ENCODE results near the gene AIP. TPM values are rescaled to one million over a fixed set of nuclear protein-coding genes. Genes with fewer than 3 reads are reported as not detected.
"Not testable (repeated sequence)": the region's sequence is repeated elsewhere in the genome, so short reads cannot be mapped to it uniquely, and the experiment has no call there.

AIP gene
- total and polyA plus RNA-seq, 7 donors, result 25.3 to 71.5 (median 42.7) TPM

GRCh38 chr11:67484847-67485311, 2.1 kb downstream of the AIP start:
- Histone ChIP-seq H3K4me1 (peaks cover 11% of the 10 kb centered on the region), H3K27ac (no peak overlapping the region), H3K9me3 (no peaks in the 10 kb centered on the region), H3K4me3 (no peak overlapping the region), H3K36me3 (ENCODE audit: insufficient read depth in 1 of 2, low read depth in 1 of 2) (peaks cover 0 to 32% of the 10 kb centered on the region in 2 donors), H3K27me3 (ENCODE audit: insufficient read depth in 3 of 3, low read length in 2 of 3) (no peaks in the 10 kb centered on the region)
- DNase-seq (no peak), ATAC-seq (no peak)
- intact Hi-C loops (cut with DNase I), result no loop called here
- 75 to 85% (median 79%) methylated on average over 11 of the region's 11 CpGs for WGBS, 3 donors
- no peak for TF ChIP-seq CTCF (IDR thresholded peaks at IDR 0.05)

- Histone ChIP-seq H3K4me1 (peaks cover 11% of the 10 kb centered on the region), H3K36me3 (ENCODE audit: insufficient read depth in 1 of 2, low read depth in 1 of 2) (peaks cover 0 to 40% of the 10 kb centered on the region in 2 donors)
- H3K27ac ChIP-seq; H3K4me3 ChIP-seq; H3K9me3 ChIP-seq; DNase-seq; ATAC-seq; H3K27me3 ChIP-seq (ENCODE audit: insufficient read depth in 3 of 3, low read length in 2 of 3); intact Hi-C loops (cut with DNase I): not testable (repeated sequence)
- WGBS, 3 donors, result 86 to 90% (median 89%) methylated on average over 7 of the region's 7 CpGs
Measured at GRCh38 chr11:67485873-67486361, 3.1 kb downstream of the AIP start.

GRCh38 chr11:67486481-67487195, 3.8 kb downstream of the AIP start:
- WGBS, 3 donors, result 80 to 85% (median 84%) methylated on average over 20 of the region's 20 CpGs
- H3K27me3 ChIP-seq (ENCODE audit: insufficient read depth in 3 of 3, low read length in 2 of 3), result no peaks in the 10 kb centered on the region
- no peaks in the 10 kb centered on the region for H3K9me3 ChIP-seq
- H3K4me1 ChIP-seq, result peaks cover 11% of the 10 kb centered on the region
- no peak for DNase-seq
- ATAC-seq, result no peak
- intact Hi-C loops (cut with DNase I), result no loop called here
- no peak for TF ChIP-seq CTCF (IDR thresholded peaks at IDR 0.05)
- H3K4me3 ChIP-seq, result no peak overlapping the region
- H3K27ac ChIP-seq, result no peak overlapping the region
- peaks cover 0 to 47% of the 10 kb centered on the region in 2 donors for H3K36me3 ChIP-seq (ENCODE audit: insufficient read depth in 1 of 2, low read depth in 1 of 2)

GRCh38 chr11:67489203-67489884, 6.5 kb downstream of the AIP start:
- Histone ChIP-seq H3K27me3 (ENCODE audit: insufficient read depth in 3 of 3, low read length in 2 of 3) (no peaks in the 10 kb centered on the region), H3K27ac (no peak overlapping the region), H3K4me3 (no peak overlapping the region), H3K36me3 (ENCODE audit: insufficient read depth in 1 of 2, low read depth in 1 of 2) (peaks cover 0 to 49% of the 10 kb centered on the region in 2 donors), H3K9me3 (no peaks in the 10 kb centered on the region), H3K4me1 (no peaks in the 10 kb centered on the region)
- intact Hi-C loops (cut with DNase I), result no loop called here
- no peak for TF ChIP-seq CTCF (IDR thresholded peaks at IDR 0.05)
- 81 to 84% (median 83%) methylated on average over 23 to 25 of the region's 25 CpGs for WGBS, 3 donors
- DNase-seq, result no peak
- no peak for ATAC-seq
